GM18868 (cell line): ENCODE results near the gene OR6N1.

Source experiments
- ATAC-seq: cut with Tn5 transposase; IDR thresholded peaks from one replicate; pipeline ENCODE4 v1.9.1; 2021; ENCODE audit warnings: mild to moderate bottlenecking, moderate library complexity; ENCODE audit not compliant: unreplicated experiment

The OR6N1 gene

DNA sequence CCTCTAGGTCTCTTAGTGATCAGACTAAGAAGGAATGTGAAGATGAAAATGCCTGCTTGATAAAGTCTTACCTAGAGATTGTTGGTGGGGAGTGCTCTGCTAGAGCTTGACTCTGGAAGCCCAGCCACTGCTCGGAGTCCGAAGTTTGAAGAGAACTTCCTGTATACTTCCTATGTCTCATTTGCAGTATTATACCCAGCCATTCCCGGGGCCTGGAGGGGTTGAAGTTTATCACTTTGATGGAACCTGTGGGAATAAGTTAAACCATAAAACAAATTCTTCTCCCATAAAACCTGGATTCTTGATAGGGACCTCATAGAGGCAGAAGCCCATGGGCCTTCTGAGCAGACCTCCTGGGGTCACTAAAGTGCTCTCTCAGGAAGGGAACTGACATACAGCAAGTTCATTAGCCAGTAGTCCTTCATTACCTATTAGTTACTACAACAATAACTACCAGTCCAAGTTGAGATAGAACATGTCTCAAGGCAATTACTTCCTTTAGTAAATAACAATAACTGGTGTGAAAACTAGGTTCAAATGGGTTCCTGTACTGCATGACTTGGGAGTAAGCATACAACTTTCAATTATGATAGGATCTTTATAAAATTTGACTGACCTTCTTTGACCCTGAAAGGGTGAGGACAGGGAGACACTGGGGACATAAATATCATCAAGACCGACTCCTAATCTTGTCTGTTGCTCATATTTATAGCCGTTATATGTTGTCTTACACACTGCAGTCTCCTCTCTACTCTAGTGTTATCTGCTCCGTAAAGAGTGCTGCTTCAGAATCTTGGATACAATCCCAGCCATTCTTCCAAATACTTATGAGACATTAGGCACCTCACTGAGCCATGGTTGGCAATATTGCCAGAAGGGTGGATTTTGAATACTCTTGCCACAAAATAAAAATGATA lies at the start of gene OR6N1:
TSS of gene OR6N1 (minus strand) at position 246 of the 917 bp plus-strand sequence. CDS start 5,513 bp downstream, outside the sequence.
- ATAC-seq, result no peak

DNA sequence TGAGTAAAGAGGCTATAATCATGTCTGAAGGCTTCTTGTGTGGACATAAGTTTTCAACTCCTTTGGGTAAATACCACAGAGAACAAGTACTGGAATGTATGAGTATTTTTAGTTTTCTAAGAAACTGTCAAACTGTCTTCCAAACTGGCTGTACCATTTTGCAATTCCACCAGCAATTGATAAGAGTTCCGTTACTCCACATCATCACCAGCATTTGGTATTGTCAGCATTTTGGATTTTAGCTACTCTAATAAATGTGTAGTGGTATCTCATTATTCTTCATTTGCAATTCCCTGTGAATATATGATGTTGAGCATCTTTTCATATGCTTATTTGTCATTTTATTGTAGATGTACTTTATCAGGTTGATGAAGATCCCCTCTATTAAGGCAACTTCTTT lies 49.7 kb upstream of the OR6N1 start:
- no peak for ATAC-seq

DNA sequence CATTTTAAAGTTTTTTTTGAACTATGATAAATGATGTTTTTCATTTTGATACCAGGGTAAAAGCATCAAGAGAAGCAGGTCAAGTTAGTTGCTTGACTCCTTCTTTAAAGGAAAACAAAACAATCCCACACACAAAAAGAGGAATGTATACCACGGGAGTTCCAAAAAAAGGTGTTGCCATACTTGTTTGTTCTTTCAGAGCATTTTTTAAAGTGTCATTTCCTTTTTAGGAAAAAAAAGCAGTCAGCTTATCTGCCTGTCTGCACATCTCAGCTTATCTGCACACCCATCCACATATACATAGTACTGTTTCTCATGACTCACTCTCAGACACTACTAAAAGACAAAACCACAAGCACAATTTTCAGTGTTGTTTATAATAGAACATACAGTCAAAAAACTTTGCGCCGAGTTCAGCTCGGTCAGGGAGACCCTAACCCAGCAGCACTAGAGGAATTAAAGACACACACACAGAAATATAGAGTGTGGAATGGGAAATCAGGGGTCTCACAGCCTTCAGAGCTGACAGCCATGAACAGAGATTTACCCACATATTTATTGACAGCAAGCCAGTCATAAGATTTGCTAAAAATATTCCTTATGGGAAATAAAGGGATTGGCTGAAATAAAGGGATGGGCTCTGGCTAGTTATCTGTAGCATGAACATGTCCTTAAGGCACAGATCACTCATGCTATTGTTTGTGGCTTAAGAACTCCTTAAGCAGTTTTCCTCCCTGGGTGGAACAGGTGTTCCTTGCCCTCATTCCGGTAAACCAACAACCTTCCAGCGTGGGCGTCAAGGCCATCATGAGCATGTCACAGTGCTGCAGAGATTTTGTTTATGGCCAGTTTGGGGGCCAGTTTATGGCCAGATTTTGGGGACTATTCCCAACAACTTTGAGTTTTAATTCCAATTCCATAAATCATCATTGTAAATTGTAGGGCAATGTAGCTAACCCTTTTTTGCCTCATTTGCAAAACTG lies 47.8 kb upstream of the OR6N1 start:
- ATAC-seq, result peak; percentile 97

- ATAC-seq, result peak; percentile 21
Measured at GRCh38 chr1:158818975-158819431, 47.0 kb upstream of the OR6N1 start.

- no peak for ATAC-seq
Measured at GRCh38 chr1:158818560-158818959, 46.6 kb upstream of the OR6N1 start.

GRCh38 chr1:158814970-158815369 lies 43.0 kb upstream of the OR6N1 start:
- ATAC-seq, result no peak

DNA sequence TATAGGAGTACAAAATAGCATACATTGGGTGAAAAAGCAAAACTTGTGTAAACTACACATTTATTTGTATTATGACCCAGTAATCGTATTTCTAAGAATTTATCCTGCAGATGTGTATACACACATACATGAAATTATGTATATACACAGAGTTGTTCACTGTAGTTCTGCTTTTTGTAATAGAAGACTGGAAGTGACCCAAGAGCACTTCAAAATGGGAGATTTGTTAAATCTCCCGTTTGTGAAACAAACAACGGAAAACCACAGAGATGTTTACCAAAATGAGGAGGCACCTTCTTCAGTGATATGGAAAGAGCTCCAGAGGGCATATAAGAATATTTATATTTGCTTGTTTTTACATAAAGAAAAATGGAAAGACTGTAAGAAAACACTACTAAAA lies 41.2 kb upstream of the OR6N1 start:
- no peak for ATAC-seq

DNA sequence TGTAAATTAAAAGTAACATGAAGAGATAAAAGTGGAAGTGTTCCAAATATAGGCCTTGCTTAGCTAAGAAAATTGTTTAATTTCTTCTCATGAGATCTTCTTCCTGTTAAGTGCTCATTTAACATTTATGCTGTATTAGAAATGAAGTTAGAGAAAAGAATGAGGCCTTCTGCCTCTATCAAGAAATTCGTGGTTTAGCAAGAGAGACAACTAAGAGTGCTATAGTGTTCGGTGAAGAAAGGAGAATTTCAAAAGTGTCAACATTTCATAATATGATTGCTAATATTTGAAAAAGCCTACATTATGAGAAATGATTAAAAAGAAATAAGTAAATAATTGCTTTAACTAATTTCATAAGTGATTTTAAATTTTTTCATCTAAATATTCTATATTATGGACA lies 40.3 kb upstream of the OR6N1 start:
- ATAC-seq, result no peak

GRCh38 chr1:158810311-158810710 lies 38.3 kb upstream of the OR6N1 start:
- ATAC-seq, result no peak

DNA sequence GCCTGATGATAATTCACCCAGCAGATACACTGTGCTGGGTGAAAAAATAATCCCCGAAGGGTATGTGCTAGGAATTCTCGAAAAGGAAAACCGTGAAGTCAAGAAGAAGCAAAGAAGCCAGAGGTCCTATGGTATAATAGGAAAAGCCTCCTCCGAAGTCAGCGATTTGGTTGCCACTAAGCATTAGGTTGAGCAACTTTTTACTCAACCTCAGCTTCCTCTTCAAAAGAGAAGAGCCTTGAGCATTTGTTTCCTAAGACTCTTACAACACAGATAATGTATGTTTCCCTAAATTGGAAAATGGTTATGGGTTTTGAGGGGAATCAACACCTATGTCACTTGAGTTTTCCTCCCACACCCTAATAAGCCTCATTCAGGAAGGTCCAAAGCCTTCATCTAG lies 37.9 kb upstream of the OR6N1 start:
- no peak for ATAC-seq

- no peak for ATAC-seq
Measured at GRCh38 chr1:158809256-158809655, 37.3 kb upstream of the OR6N1 start.

DNA sequence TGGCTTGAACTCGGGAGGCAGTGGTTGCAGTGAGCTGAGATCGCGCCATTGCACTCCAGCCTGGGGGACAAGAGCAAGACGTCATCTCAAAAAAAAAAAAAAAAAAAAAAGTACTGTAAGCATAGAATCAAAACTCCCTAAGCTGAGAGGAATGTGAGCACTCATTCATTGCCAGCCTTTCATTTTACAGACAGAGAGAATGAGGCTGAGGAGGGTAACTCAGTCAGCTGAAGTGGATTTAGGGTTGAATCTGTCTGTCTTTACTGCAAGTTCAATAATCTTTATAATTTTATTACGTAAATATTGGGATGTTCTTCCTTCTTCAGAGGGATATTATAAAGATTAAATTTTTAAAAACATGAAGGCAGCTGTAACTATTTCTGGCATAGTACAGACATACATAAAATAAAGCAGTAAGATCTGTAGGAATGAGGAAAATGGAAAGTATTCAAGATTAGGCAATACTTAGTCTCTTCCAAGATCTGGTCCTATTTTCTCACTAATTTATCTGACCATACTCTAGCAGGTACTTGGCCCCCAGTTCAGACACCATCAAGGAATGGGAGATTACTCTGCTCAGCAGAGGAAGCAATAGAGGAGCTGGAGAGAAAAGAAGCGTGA lies 35.0 kb upstream of the OR6N1 start:
- ATAC-seq, result no peak

DNA sequence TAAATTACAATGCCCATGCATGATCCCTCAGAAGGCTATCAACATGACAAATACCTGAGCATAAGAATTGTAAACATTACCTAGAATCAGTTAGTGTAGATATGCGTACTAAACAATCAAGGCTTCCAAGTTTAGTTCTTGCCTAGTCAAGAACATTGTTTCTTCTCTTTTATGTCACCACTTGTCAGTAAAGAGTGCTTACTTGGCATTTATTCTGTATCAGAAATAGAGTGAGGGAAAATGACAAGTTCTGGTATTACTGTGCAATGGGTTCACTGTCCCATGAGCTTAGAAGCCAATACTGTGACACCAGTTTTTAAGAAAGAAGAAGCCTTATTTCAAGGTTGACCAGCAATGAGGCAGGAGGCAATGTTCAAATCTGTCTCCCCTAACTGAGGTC lies 31.7 kb upstream of the OR6N1 start:
- ATAC-seq, result no peak

DNA sequence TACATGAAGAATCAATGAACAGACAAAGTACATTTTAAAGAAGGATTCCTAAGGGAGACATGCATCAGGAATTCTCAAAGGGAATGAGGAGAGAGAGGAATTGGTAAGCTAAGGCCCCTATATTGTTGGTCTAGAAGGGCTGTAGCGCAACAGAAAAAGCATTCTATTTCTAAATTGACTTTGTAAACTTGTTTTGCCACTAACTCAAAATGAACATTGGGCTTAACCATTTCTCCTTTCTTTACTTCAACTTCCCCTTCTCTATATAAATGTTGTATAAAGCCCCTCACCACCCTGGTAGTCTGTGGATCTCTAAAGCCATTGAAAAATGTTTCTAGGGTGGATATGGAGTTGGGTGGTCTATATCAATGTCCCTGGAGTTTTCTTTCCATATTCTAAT lies 29.4 kb upstream of the OR6N1 start:
- no peak for ATAC-seq

DNA sequence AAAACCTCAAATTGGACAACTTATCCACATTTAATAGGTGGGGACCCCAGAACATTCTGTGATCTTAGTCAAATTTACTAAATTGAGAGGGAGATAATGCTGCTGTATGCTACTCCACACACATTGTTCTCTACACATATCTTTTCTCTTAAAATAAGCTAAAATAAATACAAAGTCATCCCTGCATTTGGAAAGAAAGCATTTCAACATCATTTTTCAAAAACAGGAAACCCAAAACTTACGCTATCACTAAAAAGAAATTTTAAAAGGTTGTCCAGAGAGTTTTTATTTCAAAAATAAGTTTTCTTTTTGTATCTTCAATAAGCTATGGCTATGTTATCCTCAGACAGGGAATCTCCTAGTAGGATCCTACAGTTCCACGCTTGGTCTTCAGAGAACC lies 28.5 kb upstream of the OR6N1 start:
- no peak for ATAC-seq

GRCh38 chr1:158799689-158800088 lies 27.7 kb upstream of the OR6N1 start:
- ATAC-seq, result no peak

DNA sequence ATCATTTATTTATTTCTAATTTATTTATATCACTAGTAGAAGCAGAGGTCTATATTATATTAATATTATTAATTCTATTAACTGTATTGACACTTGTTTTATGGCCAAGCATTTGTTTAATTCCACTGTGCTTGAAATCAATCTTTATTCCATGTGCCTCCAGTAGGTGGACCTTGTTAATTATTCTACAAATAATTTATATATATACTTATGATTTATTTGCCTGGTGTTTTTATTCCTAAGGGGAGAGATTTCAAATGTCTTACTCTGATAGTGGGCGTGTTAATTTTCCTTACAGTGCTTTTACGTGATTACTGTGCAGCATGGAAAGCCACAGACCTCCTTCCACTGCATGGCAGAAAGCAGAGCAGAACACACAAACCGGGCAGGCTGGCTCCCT lies 26.5 kb upstream of the OR6N1 start:
- ATAC-seq, result no peak

- ATAC-seq, result no peak
Measured at GRCh38 chr1:158794247-158794646, 22.3 kb upstream of the OR6N1 start.

DNA sequence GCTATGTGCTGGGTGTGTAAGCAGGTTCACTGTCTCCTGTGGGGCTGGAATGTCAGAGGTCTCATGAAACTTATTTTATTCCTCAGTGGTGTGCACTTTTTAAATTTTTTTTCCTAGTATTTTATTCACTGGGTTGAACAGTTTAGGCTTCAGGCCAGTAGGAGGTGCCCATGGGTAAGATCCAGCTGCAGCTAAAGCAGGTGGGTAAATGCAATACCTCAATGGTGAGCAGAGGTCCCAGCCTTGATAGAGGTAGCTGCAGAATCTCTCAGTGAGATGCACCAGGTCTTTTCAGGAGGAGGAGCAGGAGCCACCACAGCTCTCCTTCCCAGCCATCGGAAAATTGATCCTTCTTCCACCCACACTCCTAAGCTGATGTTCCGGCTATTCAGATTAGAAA lies 21.6 kb upstream of the OR6N1 start:
- ATAC-seq, result peak; percentile 87

- no peak for ATAC-seq
Measured at GRCh38 chr1:158781104-158781503, 9.1 kb upstream of the OR6N1 start, which contains the start of gene OR6N2. Gene OR6N2 (minus strand): TSS chr1:158781204. CDS start chr1:158777635, 3,569 bp downstream.

- no peak for ATAC-seq
Measured at GRCh38 chr1:158754420-158754819, 17.6 kb downstream of the OR6N1 start, which contains the start of gene OR6K6. Gene OR6K6 (plus strand): TSS chr1:158754720. CDS start chr1:158754888, 168 bp downstream.
